Endodermal cell (in vitro differentiated cells): ENCODE results near the gene ANKRD6. TPM values are rescaled to one million over a fixed set of nuclear protein-coding genes. Genes with fewer than 3 reads are reported as not detected.

Source experiments
- DNase-seq: peaks from one replicate; pipeline ENCODE4 v3.0.0-alpha.2; 2017
- H3K27ac ChIP-seq: 2 replicates; pipeline ENCODE4 v1.5.1; 2013; ENCODE audit warnings: mild to moderate bottlenecking, low read depth, low read length, moderate library complexity
- H3K27me3 ChIP-seq: 2 replicates; pipeline ENCODE4 v1.6.1; 2013; ENCODE audit warnings: mild to moderate bottlenecking, low read length, moderate library complexity; ENCODE audit not compliant: insufficient read depth, control insufficient read depth, poor library complexity, severe bottlenecking
- H3K36me3 ChIP-seq: 2 replicates; pipeline ENCODE4 v1.7.0; 2013; ENCODE audit warnings: mild to moderate bottlenecking, low read length, moderate library complexity; ENCODE audit not compliant: control insufficient read depth, insufficient read depth
- H3K4me1 ChIP-seq: one replicate; pipeline ENCODE4 v1.7.0; 2013; ENCODE audit warnings: low read length; ENCODE audit not compliant: control insufficient read depth, insufficient read depth
- H3K4me3 ChIP-seq: 2 replicates; pipeline ENCODE4 v1.5.1; 2013; ENCODE audit warnings: mild to moderate bottlenecking, low read length, moderate library complexity
- H3K9ac ChIP-seq: 2 replicates; pipeline ENCODE4 v1.6.1; 2013; ENCODE audit warnings: mild to moderate bottlenecking, low read length, moderate library complexity; ENCODE audit not compliant: poor library complexity, severe bottlenecking; ENCODE audit errors: extremely low read depth
- H3K9me3 ChIP-seq: 2 replicates; pipeline ENCODE4 v1.6.1; 2013; ENCODE audit warnings: mild to moderate bottlenecking, low read length, moderate library complexity; ENCODE audit not compliant: control insufficient read depth
- H3K27ac Mint-ChIP-seq: 2 replicates; pipeline ENCODE4 v1.8.0; 2020; ENCODE audit warnings: mixed read lengths
- H3K27me3 Mint-ChIP-seq: 2 replicates; pipeline ENCODE4 v1.8.0; 2021; ENCODE audit warnings: mild to moderate bottlenecking, mixed read lengths; ENCODE audit not compliant: insufficient read depth
- H3K36me3 Mint-ChIP-seq: 2 replicates; pipeline ENCODE4 v1.8.0; 2020; ENCODE audit warnings: low read depth, mixed read lengths
- H3K4me1 Mint-ChIP-seq: 2 replicates; pipeline ENCODE4 v1.8.0; 2020; ENCODE audit warnings: mixed read lengths
- H3K4me3 Mint-ChIP-seq: 2 replicates; pipeline ENCODE4 v1.8.0; 2020; ENCODE audit warnings: mild to moderate bottlenecking, moderate library complexity, mixed read lengths
- H3K9me3 Mint-ChIP-seq: 2 replicates; pipeline ENCODE4 v1.8.0; 2020; ENCODE audit warnings: mild to moderate bottlenecking, mixed read lengths
- WGBS, 2 experiments: methylation state at CpG; one replicate each; pipeline versions ENCODE4 v1.1.5 to v1.1.7; 2013; ENCODE audit warnings: missing lambda C conversion rate in 2 of 2, mixed read lengths in 1 of 2; ENCODE audit not compliant: insufficient coverage in 1 of 2, insufficient read length in 1 of 2; 5-methylcytosine and 5-hydroxymethylcytosine counted together
- total RNA-seq, 2 donors: library from RNA; stranded (reverse); fragmentation: NEBNext Ultra II Directional in 1 of 2; extraction: Animal tissue kit (Norgen Biotek cat#: 25700) in 1 of 2; gene quantifications; 2 replicates in 1 of 2; 3 replicates in 1 of 2; pipeline ENCODE4 v1.2.1, GENCODE V29; 2021
- TF ChIP-seq, protein P1 (sequence below): fragments of 200-600 bp; sonication (generic); conservative IDR thresholded peaks from 2 replicates; pipeline ENCODE4 v1.5.0; 2021; ENCODE audit warnings: antibody characterized with exemption, mild to moderate bottlenecking

The ANKRD6 gene
- total RNA-seq, 2 donors from 2014 or later, result 88.7 to 110 TPM

DNA sequence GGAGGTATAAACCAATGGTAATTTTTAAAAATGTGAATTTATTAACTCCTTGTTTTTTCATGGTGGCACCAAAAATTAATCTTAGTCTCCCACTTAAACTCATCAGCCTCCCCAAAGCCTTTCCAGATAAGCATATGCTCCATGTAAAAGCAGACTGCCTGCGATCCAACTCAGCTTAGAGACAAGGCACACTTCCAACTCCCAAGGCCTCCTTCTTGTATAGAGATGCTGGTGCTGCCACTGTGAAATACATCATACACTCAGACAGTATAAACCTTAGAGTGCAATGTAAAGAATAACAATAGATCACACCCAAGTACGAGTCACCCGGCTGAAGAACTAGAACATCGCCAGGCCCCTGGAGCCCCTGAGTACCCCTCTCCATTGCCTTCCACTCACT lies 2.0 kb downstream of the ANKRD6 start:
- Histone ChIP-seq H3K9ac (peak overlapping the region; percentile 16), H3K27me3 (no peaks in the 10 kb centered on the region), H3K36me3 (peaks cover 28% of the 10 kb centered on the region), H3K9me3 (peaks cover 1% of the 10 kb centered on the region), H3K27ac (no peak overlapping the region), H3K4me1 (peaks cover 4% of the 10 kb centered on the region), H3K4me3 (peak overlapping the region; percentile 88)
- Mint-ChIP-seq H3K9me3 (no peaks in the 10 kb centered on the region), H3K36me3 (peaks cover 10% of the 10 kb centered on the region), H3K27me3 (peaks cover 40% of the 10 kb centered on the region), H3K4me1 (peaks cover 42% of the 10 kb centered on the region), H3K27ac (no peak overlapping the region), H3K4me3 (peak overlapping the region; percentile 83)
- 80 to 91% methylated on average over 2 to 4 of the region's 4 CpGs for WGBS, 2 experiments
- TF ChIP-seq, protein P1, sequence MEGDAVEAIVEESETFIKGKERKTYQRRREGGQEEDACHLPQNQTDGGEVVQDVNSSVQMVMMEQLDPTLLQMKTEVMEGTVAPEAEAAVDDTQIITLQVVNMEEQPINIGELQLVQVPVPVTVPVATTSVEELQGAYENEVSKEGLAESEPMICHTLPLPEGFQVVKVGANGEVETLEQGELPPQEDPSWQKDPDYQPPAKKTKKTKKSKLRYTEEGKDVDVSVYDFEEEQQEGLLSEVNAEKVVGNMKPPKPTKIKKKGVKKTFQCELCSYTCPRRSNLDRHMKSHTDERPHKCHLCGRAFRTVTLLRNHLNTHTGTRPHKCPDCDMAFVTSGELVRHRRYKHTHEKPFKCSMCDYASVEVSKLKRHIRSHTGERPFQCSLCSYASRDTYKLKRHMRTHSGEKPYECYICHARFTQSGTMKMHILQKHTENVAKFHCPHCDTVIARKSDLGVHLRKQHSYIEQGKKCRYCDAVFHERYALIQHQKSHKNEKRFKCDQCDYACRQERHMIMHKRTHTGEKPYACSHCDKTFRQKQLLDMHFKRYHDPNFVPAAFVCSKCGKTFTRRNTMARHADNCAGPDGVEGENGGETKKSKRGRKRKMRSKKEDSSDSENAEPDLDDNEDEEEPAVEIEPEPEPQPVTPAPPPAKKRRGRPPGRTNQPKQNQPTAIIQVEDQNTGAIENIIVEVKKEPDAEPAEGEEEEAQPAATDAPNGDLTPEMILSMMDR, result no peak
- DNase-seq, result no peak

GRCh38 chr6:89436226-89436625 lies 3.3 kb downstream of the ANKRD6 start:
- Mint-ChIP-seq H3K36me3 (peaks cover 16% of the 10 kb centered on the region), H3K4me1 (peaks cover 35% of the 10 kb centered on the region), H3K27me3 (peaks cover 31% of the 10 kb centered on the region), H3K27ac (no peak overlapping the region), H3K4me3 (no peak overlapping the region), H3K9me3 (no peaks in the 10 kb centered on the region)
- Histone ChIP-seq H3K9ac (no peak overlapping the region), H3K4me3 (peak overlapping the region; percentile 88), H3K36me3 (peaks cover 39% of the 10 kb centered on the region), H3K9me3 (peaks cover 6% of the 10 kb centered on the region), H3K27ac (no peak overlapping the region), H3K27me3 (no peaks in the 10 kb centered on the region), H3K4me1 (no peaks in the 10 kb centered on the region)
- DNase-seq, result no peak
- TF ChIP-seq, protein P1, result no peak
- WGBS, 2 experiments, result 97% methylated on average over 2 of the region's 2 CpGs; no CpG with 5 or more reads in 1 of the 2 experiments

DNA sequence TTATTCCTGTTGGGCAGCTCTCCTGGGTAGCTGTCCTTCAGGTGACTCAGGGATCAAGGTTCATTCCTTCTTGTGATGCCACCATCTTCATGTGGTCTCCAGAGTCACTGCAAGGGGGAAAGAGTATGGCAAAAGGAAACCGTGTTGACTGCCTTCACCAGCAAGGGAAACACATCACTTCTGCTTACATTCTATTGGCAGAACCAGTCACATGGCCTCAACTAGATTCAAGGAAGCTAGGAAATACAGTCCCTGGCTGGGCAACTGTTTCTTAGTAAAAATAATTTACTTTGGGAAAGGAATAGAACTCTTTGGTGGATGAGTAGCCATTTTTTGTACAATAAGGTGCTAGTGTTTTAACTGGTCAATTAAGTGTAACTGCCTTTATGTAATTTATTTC lies 5.3 kb downstream of the ANKRD6 start:
- Histone ChIP-seq H3K27ac (no peak overlapping the region), H3K9ac (no peak overlapping the region), H3K27me3 (no peaks in the 10 kb centered on the region), H3K36me3 (peaks cover 40% of the 10 kb centered on the region), H3K9me3 (peaks cover 6% of the 10 kb centered on the region), H3K4me1 (no peaks in the 10 kb centered on the region), H3K4me3 (no peak overlapping the region)
- no peak for DNase-seq
- TF ChIP-seq, protein P1, result no peak
- 94 to 100% methylated on average over 1 of the region's 1 CpG for WGBS, 2 experiments
- Mint-ChIP-seq H3K9me3 (peaks cover 2% of the 10 kb centered on the region), H3K36me3 (peaks cover 19% of the 10 kb centered on the region), H3K4me3 (no peak overlapping the region), H3K27ac (no peak overlapping the region), H3K4me1 (peaks cover 37% of the 10 kb centered on the region), H3K27me3 (peaks cover 19% of the 10 kb centered on the region)
